ENCODE data around the gene KAT6B.

DNA sequence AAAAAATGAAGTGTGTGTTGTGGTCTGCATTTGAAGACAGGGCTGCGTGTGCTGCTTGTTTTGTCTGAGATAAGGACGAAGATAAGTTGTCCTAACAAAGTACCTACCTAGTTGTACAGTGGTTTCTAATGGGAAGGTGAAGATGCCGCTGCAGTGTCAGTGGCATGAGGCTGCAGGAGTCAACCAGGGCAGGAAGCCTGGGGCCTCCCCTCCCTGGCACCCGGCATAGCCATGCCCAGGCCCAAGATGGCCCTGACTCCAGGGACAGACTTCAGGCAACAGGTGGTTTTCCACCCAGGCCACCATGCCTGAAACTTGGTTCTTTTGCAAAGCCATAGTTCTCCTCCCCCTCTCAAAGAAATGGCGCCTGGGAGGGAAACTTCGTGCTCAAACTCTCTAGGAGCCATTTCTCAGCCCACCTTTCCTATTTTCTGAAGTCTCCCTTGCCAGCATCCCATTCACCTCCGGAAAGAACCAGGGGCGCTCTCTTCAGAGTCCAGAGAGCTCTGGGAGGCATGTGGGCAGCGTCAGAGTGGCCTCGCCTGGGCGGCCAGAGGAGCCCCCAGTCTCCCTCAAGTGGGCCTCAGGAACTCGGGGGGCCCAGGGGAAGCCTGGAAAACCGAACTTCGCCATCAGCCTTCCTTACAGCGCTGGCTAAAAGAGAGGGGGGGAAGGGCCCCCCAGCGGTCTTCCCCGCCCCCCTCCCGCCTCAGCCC, 2.1 kb upstream of the KAT6B start:
- no peak for TF ChIP-seq SUZ12 (IDR thresholded peaks at IDR 0.05; ENCODE audit: low read length)
- TF ChIP-seq, protein P1, sequence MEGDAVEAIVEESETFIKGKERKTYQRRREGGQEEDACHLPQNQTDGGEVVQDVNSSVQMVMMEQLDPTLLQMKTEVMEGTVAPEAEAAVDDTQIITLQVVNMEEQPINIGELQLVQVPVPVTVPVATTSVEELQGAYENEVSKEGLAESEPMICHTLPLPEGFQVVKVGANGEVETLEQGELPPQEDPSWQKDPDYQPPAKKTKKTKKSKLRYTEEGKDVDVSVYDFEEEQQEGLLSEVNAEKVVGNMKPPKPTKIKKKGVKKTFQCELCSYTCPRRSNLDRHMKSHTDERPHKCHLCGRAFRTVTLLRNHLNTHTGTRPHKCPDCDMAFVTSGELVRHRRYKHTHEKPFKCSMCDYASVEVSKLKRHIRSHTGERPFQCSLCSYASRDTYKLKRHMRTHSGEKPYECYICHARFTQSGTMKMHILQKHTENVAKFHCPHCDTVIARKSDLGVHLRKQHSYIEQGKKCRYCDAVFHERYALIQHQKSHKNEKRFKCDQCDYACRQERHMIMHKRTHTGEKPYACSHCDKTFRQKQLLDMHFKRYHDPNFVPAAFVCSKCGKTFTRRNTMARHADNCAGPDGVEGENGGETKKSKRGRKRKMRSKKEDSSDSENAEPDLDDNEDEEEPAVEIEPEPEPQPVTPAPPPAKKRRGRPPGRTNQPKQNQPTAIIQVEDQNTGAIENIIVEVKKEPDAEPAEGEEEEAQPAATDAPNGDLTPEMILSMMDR (IDR thresholded peaks at IDR 0.05; ENCODE audit: control extremely low read depth in 1 of 3, insufficient read depth in 1 of 3, low read depth in 1 of 3, low read length in 3 of 3): no peak
- no peak for TF ChIP-seq TAF1 (IDR thresholded peaks at IDR 0.05; ENCODE audit: low read depth, low read length)

Measured in H1 (cell line).